Astrocyte (in vitro differentiated cells and primary cell): ENCODE results near the gene LIPN. TPM values are rescaled to one million over a fixed set of nuclear protein-coding genes. Genes with fewer than 3 reads are reported as not detected.

ENCODE experiments used
- DNase-seq: peaks from one replicate; pipeline ENCODE4 v3.0.0-alpha.2; 2010; ENCODE audit warnings: low read depth
- FAIRE-seq: peaks from 2 replicates; lab custom pipeline; 2011; peaks lifted over from hg19 to GRCh38; lab: Jason Lieb, UNC
- H2AFZ ChIP-seq: 2 replicates; pipeline ENCODE4 v1.6.0; 2012; ENCODE audit warnings: low read depth, low read length, inconsistent platforms
- H3K27ac ChIP-seq: 2 replicates; pipeline ENCODE4 v1.5.1; 2011; ENCODE audit warnings: low read depth, low read length, inconsistent platforms
- H3K27me3 ChIP-seq: 2 replicates; pipeline ENCODE4 v1.6.0; 2011; ENCODE audit warnings: low read length, inconsistent platforms; ENCODE audit not compliant: insufficient read depth
- H3K36me3 ChIP-seq: 2 replicates; pipeline ENCODE4 v1.5.1; 2011; ENCODE audit warnings: low read length, inconsistent platforms; ENCODE audit not compliant: insufficient read depth
- H3K4me1 ChIP-seq: 2 replicates; pipeline ENCODE4 v1.5.1; 2011; ENCODE audit warnings: low read length, inconsistent platforms; ENCODE audit not compliant: insufficient read depth
- H3K4me2 ChIP-seq: 2 replicates; pipeline ENCODE4 v1.6.0; 2012; ENCODE audit warnings: low read length, inconsistent platforms
- H3K4me3 ChIP-seq: 2 replicates; pipeline ENCODE4 v1.5.1; 2011; ENCODE audit warnings: low read depth, mild to moderate bottlenecking, low read length, inconsistent platforms; ENCODE audit not compliant: insufficient read depth
- H3K79me2 ChIP-seq: 2 replicates; pipeline ENCODE4 v1.6.0; 2012; ENCODE audit warnings: mild to moderate bottlenecking, low read length, inconsistent platforms; ENCODE audit not compliant: insufficient read depth
- H3K9ac ChIP-seq: 2 replicates; pipeline ENCODE4 v1.6.0; 2012; ENCODE audit warnings: mild to moderate bottlenecking, low read length, inconsistent platforms
- H3K9me3 ChIP-seq: 2 replicates; pipeline ENCODE4 v1.5.1; 2012; ENCODE audit warnings: low read depth, mild to moderate bottlenecking, low read length, inconsistent platforms; ENCODE audit not compliant: insufficient read depth
- H4K20me1 ChIP-seq: 2 replicates; pipeline ENCODE4 v1.6.0; 2012; ENCODE audit warnings: low read length, inconsistent platforms; ENCODE audit not compliant: insufficient read depth
- H3K27ac Mint-ChIP-seq: one replicate; pipeline ENCODE4 v1.8.0; 2021; ENCODE audit warnings: mild to moderate bottlenecking, mixed read lengths; ENCODE audit not compliant: unreplicated experiment
- H3K27me3 Mint-ChIP-seq: one replicate; pipeline ENCODE4 v1.8.0; 2021; ENCODE audit warnings: low read depth, mixed read lengths; ENCODE audit not compliant: unreplicated experiment
- H3K36me3 Mint-ChIP-seq: one replicate; pipeline ENCODE4 v1.8.0; 2021; ENCODE audit warnings: low read depth, mixed read lengths; ENCODE audit not compliant: unreplicated experiment
- H3K4me1 Mint-ChIP-seq: one replicate; pipeline ENCODE4 v1.8.0; 2021; ENCODE audit warnings: low read depth, mixed read lengths; ENCODE audit not compliant: unreplicated experiment
- H3K4me3 Mint-ChIP-seq: one replicate; pipeline ENCODE4 v1.8.0; 2021; ENCODE audit warnings: mild to moderate bottlenecking, moderate library complexity, mixed read lengths; ENCODE audit not compliant: unreplicated experiment
- H3K9me3 Mint-ChIP-seq: one replicate; pipeline ENCODE4 v1.8.0; 2021; ENCODE audit warnings: mild to moderate bottlenecking, mixed read lengths; ENCODE audit not compliant: unreplicated experiment
- CTCF ChIP-seq: IDR thresholded peaks from 2 replicates; pipeline ENCODE4 v1.5.1; 2011; ENCODE audit warnings: low read depth, mild to moderate bottlenecking, inconsistent platforms, low read length, moderate library complexity; ENCODE audit not compliant: insufficient read depth
- EZH2 ChIP-seq: IDR thresholded peaks from 2 replicates; pipeline ENCODE4 v1.6.1; 2012; ENCODE audit warnings: mild to moderate bottlenecking, low read length, inconsistent platforms; ENCODE audit not compliant: insufficient read depth
- total RNA-seq: library from RNA; stranded (reverse); gene quantifications from 2 replicates; pipeline ENCODE4 v1.2.1, GENCODE V29; 2021

Gene LIPN
- total RNA-seq, 1 donor from 2014 or later: not detected

- peaks cover 14% of the 10 kb centered on the region for H3K27me3 Mint-ChIP-seq
- no peak overlapping the region for H3K9ac ChIP-seq
- no peak overlapping the region for H3K27ac ChIP-seq
- H3K27ac Mint-ChIP-seq: no peak overlapping the region
- H4K20me1 ChIP-seq: no peaks in the 10 kb centered on the region
- TF ChIP-seq EZH2: no peak
- no peak for TF ChIP-seq CTCF
- H3K36me3 ChIP-seq: no peaks in the 10 kb centered on the region
- H3K79me2 ChIP-seq: no peaks in the 10 kb centered on the region
- no peak overlapping the region for H3K4me3 ChIP-seq
- no peaks in the 10 kb centered on the region for H3K9me3 ChIP-seq
- H3K4me1 ChIP-seq: no peaks in the 10 kb centered on the region
- FAIRE-seq: no peak
- no peak overlapping the region for H2AFZ ChIP-seq
- no peaks in the 10 kb centered on the region for H3K36me3 Mint-ChIP-seq
- no peaks in the 10 kb centered on the region for H3K4me1 Mint-ChIP-seq
- H3K9me3 Mint-ChIP-seq: no peaks in the 10 kb centered on the region
- H3K4me2 ChIP-seq: no peak overlapping the region
- no peak for DNase-seq
- no peaks in the 10 kb centered on the region for H3K27me3 ChIP-seq
- no peak overlapping the region for H3K4me3 Mint-ChIP-seq
Measured at GRCh38 chr10:88725798-88726197, 34.0 kb upstream of the LIPN start.

GRCh38 chr10:88728107-88728763, 31.6 kb upstream of the LIPN start:
- Histone ChIP-seq H3K36me3 (no peaks in the 10 kb centered on the region), H4K20me1 (no peaks in the 10 kb centered on the region), H3K4me1 (no peaks in the 10 kb centered on the region), H3K79me2 (no peaks in the 10 kb centered on the region), H3K27me3 (no peaks in the 10 kb centered on the region), H3K27ac (no peak overlapping the region), H2AFZ (no peak overlapping the region), H3K4me3 (no peak overlapping the region), H3K9ac (no peak overlapping the region), H3K9me3 (no peaks in the 10 kb centered on the region), H3K4me2 (no peak overlapping the region)
- Mint-ChIP-seq H3K36me3 (no peaks in the 10 kb centered on the region), H3K27ac (no peak overlapping the region), H3K4me3 (no peak overlapping the region), H3K4me1 (no peaks in the 10 kb centered on the region), H3K27me3 (peaks cover 14% of the 10 kb centered on the region), H3K9me3 (no peaks in the 10 kb centered on the region)
- FAIRE-seq (no peak), DNase-seq (no peak)
- TF ChIP-seq EZH2 (no peak), CTCF (no peak)

GRCh38 chr10:88730864-88731263, 29.0 kb upstream of the LIPN start:
- Histone ChIP-seq H3K9ac (no peak overlapping the region), H3K27me3 (no peaks in the 10 kb centered on the region), H3K4me3 (no peak overlapping the region), H3K4me2 (no peak overlapping the region), H3K36me3 (no peaks in the 10 kb centered on the region), H3K9me3 (no peaks in the 10 kb centered on the region), H2AFZ (no peak overlapping the region), H3K27ac (no peak overlapping the region), H3K79me2 (no peaks in the 10 kb centered on the region), H4K20me1 (no peaks in the 10 kb centered on the region), H3K4me1 (peaks cover 5% of the 10 kb centered on the region)
- Mint-ChIP-seq H3K27me3 (peaks cover 15% of the 10 kb centered on the region), H3K4me1 (peaks cover 2% of the 10 kb centered on the region), H3K4me3 (no peak overlapping the region), H3K36me3 (no peaks in the 10 kb centered on the region), H3K9me3 (no peaks in the 10 kb centered on the region), H3K27ac (no peak overlapping the region)
- DNase-seq (no peak), FAIRE-seq (no peak)
- TF ChIP-seq EZH2: no peak
- no peak for TF ChIP-seq CTCF
